HG02623 (cell line): Measurements from ENCODE around the gene CCDC74B.
"Not testable (repeated sequence)": the region's sequence is repeated elsewhere in the genome, so short reads cannot be mapped to it uniquely, and the experiment has no call there.

ENCODE experiments used
- ATAC-seq: cut with Tn5 transposase; IDR thresholded peaks from one replicate; pipeline ENCODE4 v1.9.1; 2021; ENCODE audit warnings: moderate library complexity; ENCODE audit not compliant: unreplicated experiment

The CCDC74B gene

DNA sequence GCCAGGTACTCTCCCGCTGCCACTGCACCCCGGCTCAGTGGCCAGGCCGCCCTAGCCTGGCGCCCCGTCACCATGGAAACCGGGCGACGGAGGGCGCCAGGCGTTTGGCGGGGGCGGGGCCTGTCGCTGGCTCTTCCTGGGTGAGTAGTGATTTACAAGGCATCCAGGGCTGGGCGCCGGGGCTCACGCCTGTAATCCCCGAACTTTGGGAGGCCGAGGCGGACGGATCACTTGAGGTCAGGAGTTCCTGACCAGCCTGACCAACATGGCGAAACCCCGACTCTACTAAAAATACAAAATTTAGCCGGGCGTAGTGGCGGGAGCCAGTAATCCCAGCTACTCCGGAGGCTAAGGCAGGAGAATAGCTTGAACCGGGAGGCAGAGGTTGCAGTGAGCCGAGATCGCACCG lies at the start of gene CCDC74B:
CCDC74B (minus strand) TSS at position 107 of the 409 bp plus-strand sequence. CDS start 116 bp downstream, outside the sequence.
- ATAC-seq: peak; percentile 91

- ATAC-seq: not testable (repeated sequence)
Measured at GRCh38 chr2:130193824-130194223, 48.9 kb upstream of the CCDC74B start.

GRCh38 chr2:130192451-130192850 lies 47.5 kb upstream of the CCDC74B start:
- not testable (repeated sequence) for ATAC-seq

- not testable (repeated sequence) for ATAC-seq
Measured at GRCh38 chr2:130191319-130191718, 46.4 kb upstream of the CCDC74B start.

DNA sequence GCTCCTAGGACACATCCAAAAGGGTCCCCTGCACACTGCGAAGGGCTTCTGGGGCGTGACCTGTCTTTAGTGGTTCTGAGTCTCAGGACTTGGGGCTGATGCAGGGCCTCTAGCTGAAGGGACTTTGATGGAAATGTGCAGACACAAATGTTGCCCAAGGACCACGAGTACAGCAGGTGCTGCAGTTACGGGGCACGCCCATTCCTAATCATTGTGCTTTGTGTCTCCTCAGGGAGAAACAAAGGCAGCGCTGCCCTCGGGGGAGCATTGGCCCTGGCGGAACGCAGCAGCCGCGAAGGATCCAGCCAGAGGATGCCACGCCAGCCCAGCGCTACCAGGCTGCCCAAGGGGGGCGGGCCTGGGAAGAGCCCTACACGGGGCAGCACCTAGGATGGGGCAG lies 45.3 kb upstream of the CCDC74B start:
- ATAC-seq: no peak

- not testable (repeated sequence) for ATAC-seq
Measured at GRCh38 chr2:130188958-130189357, 44.0 kb upstream of the CCDC74B start.

- not testable (repeated sequence) for ATAC-seq
Measured at GRCh38 chr2:130187859-130188792, 43.2 kb upstream of the CCDC74B start.

DNA sequence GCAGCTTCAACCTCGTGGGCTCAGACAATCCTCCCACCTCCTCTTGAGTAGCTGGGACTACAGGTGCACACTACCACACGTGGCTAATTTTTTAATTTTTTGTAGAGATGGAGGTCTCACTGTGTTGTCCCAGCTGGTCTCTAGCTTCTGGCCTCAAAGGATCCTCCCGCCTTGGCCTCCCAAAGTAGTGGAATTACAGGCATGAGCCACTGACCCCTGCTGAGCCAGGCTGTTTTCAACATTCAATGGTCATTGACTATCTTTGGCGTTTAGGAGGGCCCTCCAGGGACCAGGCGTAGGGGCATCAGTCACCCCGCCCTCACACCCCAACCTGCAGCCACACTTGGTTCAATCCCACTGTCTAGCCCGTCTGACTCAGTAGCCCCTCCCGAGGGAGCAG lies 42.4 kb upstream of the CCDC74B start:
- no peak for ATAC-seq

DNA sequence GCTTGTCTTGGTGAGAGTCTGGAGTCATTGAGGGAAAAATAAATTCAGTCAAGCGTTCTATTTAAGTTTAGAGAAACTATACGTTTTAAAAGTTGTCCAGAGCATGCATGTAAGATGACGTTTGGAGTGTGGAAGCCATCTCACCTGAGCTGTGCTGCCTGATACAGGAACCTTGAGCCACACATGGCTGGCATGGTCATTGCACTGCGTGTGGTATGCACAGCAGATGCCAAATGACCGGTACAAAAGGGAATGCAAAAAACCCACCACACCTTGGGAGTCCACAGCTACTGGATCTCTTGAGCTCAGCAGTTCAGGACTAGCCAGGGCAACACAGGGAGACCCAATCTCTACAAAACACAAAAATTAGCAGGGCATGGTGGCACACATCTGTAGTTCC lies 41.5 kb upstream of the CCDC74B start:
- no peak for ATAC-seq

GRCh38 chr2:130185896-130186295 lies 41.0 kb upstream of the CCDC74B start:
- no peak for ATAC-seq

DNA sequence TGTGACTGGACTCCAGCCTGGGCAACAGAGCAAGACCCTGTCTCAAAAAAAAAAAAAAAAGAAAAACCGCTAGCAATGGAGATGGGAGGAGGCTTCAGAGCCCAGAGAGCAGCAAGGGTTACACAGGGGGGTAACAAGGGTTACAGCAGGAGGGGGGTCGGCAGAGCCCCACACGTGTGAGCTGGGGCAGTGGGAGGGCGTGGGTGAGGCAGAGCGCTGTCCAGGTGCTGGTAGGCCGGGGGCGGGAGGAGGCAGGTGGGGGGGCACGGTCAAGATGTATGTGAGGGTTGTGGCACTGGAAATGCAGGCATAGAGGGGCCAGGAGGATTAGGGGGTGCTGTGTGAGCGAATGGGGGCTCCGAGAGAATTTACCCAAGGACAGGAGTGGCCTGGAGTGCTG lies 40.5 kb upstream of the CCDC74B start:
- no peak for ATAC-seq

GRCh38 chr2:130183512-130184373 lies 38.8 kb upstream of the CCDC74B start:
- no peak for ATAC-seq

GRCh38 chr2:130182826-130183511 lies 38.1 kb upstream of the CCDC74B start:
- not testable (repeated sequence) for ATAC-seq

- peak; percentile 78 for ATAC-seq
Measured at GRCh38 chr2:130181880-130182682, 37.2 kb upstream of the CCDC74B start, which contains the start of gene MZT2B. Gene MZT2B (plus strand): TSS chr2:130182262. CDS start chr2:130182283, 21 bp downstream.

DNA sequence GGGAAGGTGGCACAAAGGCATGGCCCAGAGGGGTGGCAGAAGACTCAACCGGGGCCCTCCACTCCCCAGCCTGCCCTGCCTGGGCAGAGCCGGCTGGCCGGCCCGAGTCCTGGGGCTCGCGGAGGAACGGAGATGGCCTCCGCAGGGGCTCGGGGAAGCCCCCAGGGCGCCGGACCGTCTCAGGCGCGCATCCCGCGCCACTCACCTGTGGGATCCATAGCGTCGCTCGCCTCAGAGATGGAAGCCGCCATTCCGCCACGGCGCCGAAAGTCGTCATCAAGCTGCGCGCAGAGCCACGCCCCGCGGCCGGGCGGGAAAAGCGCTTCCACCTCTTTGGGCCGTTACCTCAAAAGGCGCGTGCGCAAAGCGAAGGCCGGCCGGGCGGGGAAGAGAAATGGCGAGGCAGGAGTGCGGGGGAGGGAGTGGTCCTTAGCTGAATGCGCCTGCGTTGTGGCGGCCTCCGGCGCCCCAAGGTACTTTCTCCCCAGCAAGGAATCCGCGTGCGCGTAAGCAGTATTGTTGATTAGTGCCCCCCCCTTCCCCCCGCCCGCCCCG lies 36.5 kb upstream of the CCDC74B start, which contains the start of gene SMPD4:
SMPD4 (minus strand) TSS at position 278 of the 555 bp plus-strand sequence. CDS start 5,010 bp downstream, outside the sequence.
- peak; percentile 50 for ATAC-seq

GRCh38 chr2:130180404-130181324 lies 35.8 kb upstream of the CCDC74B start:
- ATAC-seq: not testable (repeated sequence)

DNA sequence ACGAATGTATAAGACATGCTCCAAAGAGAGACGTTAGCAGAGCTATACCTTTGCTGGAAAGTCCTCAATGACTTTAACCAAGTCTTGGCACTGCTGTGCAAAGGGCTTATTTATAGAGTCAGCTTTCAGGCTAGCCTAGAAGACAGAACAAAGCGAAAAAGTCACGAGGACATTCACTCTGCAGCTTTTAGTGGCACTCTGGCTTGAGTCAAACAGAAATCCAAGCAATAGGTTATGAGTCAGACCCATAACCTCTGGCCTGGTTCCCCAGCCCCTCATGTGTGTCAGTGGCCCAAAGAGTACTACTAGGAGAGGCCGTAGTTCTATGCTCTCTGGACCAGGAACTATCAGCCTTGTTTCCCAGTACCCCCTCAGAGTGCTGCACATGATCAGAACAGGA lies 30.0 kb upstream of the CCDC74B start:
- ATAC-seq: peak; percentile 77

- no peak for ATAC-seq
Measured at GRCh38 chr2:130169896-130170295, 25.0 kb upstream of the CCDC74B start.
